Measurements from ENCODE around the gene HMGXB4.

Gene HMGXB4

DNA sequence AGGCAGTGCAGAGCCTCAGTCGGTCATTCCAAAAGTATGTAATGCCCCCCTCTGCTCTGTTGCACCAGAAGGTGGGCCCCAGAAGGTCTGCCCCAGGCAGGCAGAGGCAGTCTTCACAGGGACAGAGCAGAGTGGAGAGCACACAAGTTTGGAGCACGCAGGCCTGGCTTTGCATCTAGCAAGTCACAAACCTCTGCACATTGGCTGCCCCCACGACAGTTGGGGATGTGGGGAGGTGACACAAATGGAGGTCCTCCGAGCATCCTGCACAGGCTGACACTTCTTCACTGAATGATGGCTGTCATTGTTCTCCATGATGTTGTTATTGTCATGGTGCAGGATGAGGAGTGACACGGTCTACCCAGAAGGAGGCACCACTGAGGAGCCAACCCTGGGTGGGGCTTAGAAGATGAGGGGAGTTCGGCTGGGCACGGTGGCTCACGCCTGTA lies 54.3 kb downstream of the HMGXB4 start:
- DNase-seq = no peak

GRCh38 chr22:35312198-35313059 lies 55.1 kb downstream of the HMGXB4 start:
- DNase-seq = peak in 2 of 3 experiments; percentile 3 to 59

DNA sequence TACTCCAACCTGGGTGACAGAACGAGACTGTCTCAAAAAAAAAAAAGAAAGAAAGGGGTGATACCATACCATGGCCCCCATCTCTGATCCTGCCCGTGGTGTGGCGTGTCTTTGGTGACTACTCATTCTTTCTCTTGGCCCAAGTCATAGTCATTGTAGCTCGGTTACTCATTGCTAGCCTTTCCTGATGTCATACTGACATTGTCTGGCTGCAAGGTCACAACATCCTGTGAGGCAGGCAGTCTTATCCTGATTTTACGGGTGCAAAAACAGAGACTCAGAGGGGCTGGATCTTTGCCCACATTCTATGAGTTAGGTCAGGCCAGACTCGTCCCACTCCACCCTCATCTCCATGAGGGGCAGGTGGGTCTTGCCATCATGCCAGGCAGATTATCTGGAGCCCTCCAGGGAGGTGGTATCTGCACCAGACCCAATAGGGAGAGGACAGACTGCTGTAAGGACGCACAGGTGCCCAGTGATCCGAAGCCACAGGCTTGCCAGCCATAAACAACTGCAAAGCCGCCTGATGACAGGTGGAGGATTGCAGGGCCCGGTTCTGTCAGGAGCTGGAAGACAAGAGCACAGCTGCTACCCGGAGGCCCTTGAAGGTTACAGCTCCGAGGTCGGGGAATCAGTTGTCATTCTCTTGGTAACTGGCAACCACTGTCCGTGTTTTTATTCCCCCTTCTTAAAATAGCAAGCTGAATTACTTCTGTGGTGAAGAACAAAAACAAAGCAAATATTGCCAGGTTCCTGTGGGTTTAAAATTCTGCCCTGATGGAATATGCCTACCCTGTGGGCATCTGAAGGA lies 56.2 kb downstream of the HMGXB4 start:
- peak; percentile 4 to 47 (median 43) for DNase-seq

DNA sequence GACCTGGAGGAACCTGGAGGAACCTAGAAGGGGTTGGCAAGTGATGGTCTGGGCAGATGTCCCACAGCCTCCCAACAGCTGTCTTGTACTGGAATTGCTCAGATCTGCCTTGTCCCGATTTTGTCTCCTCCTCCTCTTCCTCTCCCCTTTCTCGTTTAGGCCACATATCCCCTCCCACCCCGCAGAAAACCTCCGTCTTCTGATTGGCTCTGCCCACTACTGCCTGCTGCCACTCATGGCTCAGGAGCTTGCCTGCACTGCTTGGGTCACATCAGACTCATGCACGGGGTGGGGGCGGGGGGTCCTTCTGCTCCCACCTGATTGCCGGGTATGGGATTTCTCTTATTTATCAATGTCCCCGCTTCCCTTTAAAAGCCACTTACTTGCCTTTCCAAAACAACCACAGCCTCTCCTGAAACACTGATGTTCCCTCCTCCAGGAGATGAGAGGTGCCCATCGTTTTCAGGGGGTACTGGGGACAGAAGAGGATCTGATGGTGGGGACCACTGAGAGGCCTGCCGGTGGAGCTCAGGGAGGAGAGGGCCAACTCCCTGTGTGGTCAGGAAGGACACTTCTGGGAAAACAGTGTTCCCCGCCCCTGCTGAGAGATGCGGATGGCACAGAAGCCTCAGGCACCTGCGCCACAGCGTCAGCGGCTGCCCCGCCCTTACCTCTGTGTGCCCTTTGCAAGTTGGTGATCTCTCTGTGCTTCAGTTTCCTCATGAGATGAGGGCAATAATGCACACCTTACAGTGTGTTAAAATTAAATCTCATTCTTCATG lies 57.1 kb downstream of the HMGXB4 start:
- peak; percentile 4 to 31 (median 22) for DNase-seq

GRCh38 chr22:35315141-35315854 lies 58.0 kb downstream of the HMGXB4 start:
- no peak for DNase-seq

DNA sequence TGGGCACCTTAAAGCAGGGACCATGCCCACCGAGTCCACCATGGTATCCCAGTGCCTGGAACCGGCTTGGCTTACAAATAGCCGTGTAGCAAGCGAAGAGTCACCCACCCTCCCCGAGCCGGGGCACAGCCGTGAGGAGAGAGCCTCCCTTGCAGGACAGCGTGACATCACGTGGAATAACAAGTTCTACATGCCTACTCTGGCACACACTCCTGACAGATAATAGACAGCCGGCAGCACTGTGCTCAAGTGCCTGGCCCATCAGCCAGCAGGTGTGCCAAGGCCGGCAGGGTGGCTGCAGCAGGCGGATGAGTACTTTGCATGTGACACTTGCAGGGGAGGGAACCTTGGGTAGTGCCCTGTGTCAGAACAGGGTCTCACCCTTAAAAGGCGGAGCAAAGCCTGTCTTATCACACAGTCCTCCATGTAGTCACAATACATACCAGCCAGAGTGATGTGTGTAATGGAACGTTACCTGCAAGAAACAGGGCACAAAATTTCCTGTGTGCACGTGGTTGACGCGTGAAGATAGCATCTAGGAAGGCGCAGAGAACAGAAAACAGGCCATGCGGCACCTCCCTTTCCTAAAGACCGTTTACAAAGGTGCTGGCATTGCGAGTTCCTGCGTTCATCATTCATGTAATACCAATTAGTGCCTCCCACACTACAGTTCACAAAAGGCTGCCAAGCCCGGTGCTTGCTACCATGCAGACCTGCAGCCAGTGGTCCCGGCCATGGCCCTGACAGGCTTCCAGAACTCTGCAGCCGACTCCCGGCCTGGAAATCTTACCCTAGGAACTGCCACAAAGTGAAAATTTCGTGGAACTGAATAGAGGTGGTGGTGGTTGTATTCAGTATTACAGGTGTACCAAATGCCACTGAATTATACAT lies 58.8 kb downstream of the HMGXB4 start:
- peak; percentile 25 to 77 (median 63) for DNase-seq

- no peak for DNase-seq
Measured at GRCh38 chr22:35316751-35317150, 59.5 kb downstream of the HMGXB4 start.

DNA sequence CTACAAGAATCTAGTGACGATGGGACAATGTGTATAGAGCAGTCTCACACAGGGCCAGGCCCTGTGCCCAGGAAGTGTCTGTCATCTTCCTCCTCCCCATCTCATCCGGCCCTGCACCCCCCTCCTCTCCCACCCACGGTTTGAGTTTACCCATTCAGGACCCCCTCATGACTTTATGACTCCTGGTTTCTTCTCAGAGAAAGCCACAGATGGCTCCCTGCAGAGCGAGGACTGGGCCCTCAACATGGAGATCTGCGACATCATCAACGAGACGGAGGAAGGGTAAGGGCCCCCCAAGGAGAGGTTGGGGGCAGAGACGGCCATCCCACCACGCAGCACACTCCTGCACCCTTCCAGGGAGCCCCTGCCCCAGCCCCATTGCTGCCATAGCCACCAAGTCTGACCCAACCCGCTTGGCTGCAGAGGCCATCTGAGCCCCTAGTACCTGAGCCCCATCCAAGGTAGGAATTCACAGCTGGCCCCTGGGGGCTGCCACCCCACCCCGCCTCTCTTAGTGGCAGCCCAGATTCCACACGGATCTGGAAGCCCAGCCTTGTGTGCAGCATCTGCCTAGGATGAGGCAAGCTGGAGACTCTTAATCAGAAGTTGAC lies 60.5 kb downstream of the HMGXB4 start:
- DNase-seq = no peak

GRCh38 chr22:35318346-35319215 lies 61.3 kb downstream of the HMGXB4 start:
- no peak for DNase-seq

DNA sequence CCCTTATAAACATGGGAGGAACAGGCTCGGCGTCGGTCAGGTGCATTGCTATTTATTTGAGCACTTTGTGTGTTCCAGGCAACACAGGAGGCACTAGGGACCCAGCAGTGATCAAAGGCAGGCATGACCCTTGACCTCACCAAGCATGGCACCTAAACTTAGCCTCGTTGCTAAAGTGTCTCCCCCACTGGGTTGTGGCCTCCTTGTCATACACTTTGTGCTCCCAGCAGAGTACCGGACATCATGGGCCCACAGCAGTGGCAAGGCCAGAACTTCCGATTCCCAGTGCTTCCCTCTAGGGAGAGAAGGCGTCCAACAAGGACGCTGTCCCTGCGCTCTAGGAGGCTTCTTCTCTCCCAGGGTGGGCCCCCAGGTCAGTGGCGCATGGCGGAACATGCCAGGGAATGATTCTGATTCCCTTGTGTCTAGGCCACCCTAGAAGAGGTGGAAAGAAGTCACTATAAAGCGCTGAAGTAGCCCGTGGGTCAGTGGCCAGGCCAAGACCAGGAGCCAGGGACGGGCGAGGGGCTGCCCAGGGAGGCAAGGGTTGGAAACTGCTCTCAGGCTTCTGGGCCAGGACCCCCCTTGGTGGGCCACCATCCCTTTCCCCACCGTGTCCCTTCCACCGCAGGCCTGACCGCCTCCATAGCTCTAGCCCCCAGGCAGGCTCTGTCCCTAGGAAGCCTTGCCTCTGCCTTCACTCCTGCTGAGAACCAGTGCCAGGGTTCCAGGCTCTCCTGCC lies 62.1 kb downstream of the HMGXB4 start:
- no peak for DNase-seq

GRCh38 chr22:35322126-35322525 lies 64.8 kb downstream of the HMGXB4 start:
- no peak for DNase-seq

- no peak for DNase-seq
Measured at GRCh38 chr22:35322893-35323292, 65.6 kb downstream of the HMGXB4 start.

- DNase-seq = no peak
Measured at GRCh38 chr22:35323305-35323704, 66.0 kb downstream of the HMGXB4 start.

DNA sequence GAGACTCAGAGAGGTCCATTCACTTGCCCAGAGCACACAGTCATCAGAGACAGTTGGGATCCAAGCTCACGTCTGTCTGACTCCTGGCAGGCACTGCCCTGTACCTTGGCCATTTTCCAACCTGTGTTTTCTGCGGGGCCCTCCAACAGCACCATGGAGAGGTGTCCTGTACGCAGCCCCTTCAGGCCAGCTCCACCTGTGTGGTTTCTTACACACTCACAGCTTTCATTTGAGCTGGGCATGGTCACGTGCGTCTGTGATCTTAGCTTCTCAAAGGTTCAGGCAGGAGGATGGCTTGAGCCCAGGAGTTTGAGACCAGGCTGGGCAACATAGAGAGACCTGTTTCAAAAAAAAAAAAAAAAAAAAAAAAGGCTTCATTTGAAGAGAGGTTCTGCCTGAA lies 66.8 kb downstream of the HMGXB4 start:
- no peak for DNase-seq

DNA sequence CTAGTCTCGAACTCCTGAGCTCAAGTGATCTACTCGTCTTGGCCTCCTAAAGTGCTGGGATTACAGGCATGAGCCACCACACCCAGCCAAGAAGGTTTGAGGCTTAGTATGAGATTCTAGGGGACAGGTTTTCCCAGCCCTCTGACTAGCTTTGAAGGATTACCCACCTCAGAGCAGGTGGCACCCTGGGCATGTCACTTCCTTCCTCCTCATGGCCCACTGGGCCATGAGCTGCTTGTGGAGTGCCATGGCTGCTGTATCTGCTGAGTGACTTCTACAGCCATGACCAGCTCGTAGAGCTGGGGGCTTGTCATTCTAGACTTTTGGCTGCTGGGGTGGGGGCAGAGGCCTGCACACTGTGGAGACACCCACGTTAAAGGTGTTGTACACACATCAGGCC lies 67.5 kb downstream of the HMGXB4 start:
- DNase-seq = no peak

DNA sequence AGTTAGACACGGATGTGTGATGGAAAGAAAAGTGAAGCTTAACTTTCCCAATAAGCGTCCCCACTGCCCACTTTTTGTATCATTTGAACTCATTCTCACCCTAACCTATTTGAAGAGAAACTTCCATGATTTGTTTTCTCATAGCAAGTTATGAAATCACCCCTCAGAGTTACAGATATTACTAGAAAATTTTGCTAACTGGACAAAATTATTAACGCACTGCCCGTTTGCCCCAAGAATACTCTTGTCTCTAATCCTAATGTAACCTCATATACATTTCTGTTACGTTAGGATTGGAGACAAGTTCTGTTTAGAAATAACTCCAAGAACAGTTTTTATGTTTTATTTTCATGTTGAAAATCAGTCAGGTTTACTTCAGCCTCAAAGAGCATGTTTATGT lies 67.9 kb downstream of the HMGXB4 start:
- DNase-seq = no peak

- no peak for DNase-seq
Measured at GRCh38 chr22:35326854-35327562, 69.7 kb downstream of the HMGXB4 start.

GRCh38 chr22:35327690-35328471 lies 70.6 kb downstream of the HMGXB4 start:
- DNase-seq = no peak
